Hematopoietic multipotent progenitor cell treated with erythropoietin and hydrocortisone succinate and interleukin-3 and kit ligand, for 15 days (in vitro differentiated cells): Measurements from ENCODE around the gene PRICKLE2.

Experiments
- DNase-seq: peaks from one replicate; pipeline ENCODE4 v3.0.0-alpha.2; 2015; ENCODE audit warnings: low spot score

Gene PRICKLE2

GRCh38 chr3:64160000-64160695 is 65.1 kb downstream of the PRICKLE2 start:
- DNase-seq, result no peak

- no peak for DNase-seq
Measured at GRCh38 chr3:64158334-64158733, 66.9 kb downstream of the PRICKLE2 start.

- no peak for DNase-seq
Measured at GRCh38 chr3:64157150-64158035, 67.9 kb downstream of the PRICKLE2 start.

- no peak for DNase-seq
Measured at GRCh38 chr3:64155328-64155727, 69.9 kb downstream of the PRICKLE2 start.

- no peak for DNase-seq
Measured at GRCh38 chr3:64152676-64153466, 72.4 kb downstream of the PRICKLE2 start.

- DNase-seq, result no peak
Measured at GRCh38 chr3:64152086-64152485, 73.2 kb downstream of the PRICKLE2 start.

- DNase-seq, result no peak
Measured at GRCh38 chr3:64151342-64151871, 73.9 kb downstream of the PRICKLE2 start.

- no peak for DNase-seq
Measured at GRCh38 chr3:64150623-64151207, 74.6 kb downstream of the PRICKLE2 start.

GRCh38 chr3:64149886-64150285 is 75.4 kb downstream of the PRICKLE2 start:
- DNase-seq, result no peak

GRCh38 chr3:64148955-64149653 is 76.2 kb downstream of the PRICKLE2 start:
- no peak for DNase-seq

- no peak for DNase-seq
Measured at GRCh38 chr3:64147211-64147610, 78.1 kb downstream of the PRICKLE2 start.

GRCh38 chr3:64145438-64145837 is 79.8 kb downstream of the PRICKLE2 start:
- no peak for DNase-seq

GRCh38 chr3:64144241-64144900 is 80.9 kb downstream of the PRICKLE2 start:
- DNase-seq, result no peak

- no peak for DNase-seq
Measured at GRCh38 chr3:64143409-64144130, 81.7 kb downstream of the PRICKLE2 start.

- no peak for DNase-seq
Measured at GRCh38 chr3:64141476-64141875, 83.8 kb downstream of the PRICKLE2 start.

- DNase-seq, result no peak
Measured at GRCh38 chr3:64140651-64141050, 84.6 kb downstream of the PRICKLE2 start.

- DNase-seq, result no peak
Measured at GRCh38 chr3:64138656-64139375, 86.5 kb downstream of the PRICKLE2 start.

GRCh38 chr3:64138046-64138445 is 87.2 kb downstream of the PRICKLE2 start:
- DNase-seq, result no peak

- no peak for DNase-seq
Measured at GRCh38 chr3:64134882-64135281, 90.4 kb downstream of the PRICKLE2 start.
